ENCODE data around the gene CNDP1. TPM values are rescaled to one million over a fixed set of nuclear protein-coding genes. Genes with fewer than 3 reads are reported as not detected.

CNDP1 gene
- polyA plus RNA-seq, 1 of the 3 experiments (the other 2 are of a cell fraction), result not detected

- H3K4me2 ChIP-seq, result no peak overlapping the region
- no peaks in the 10 kb centered on the region for H3F3A ChIP-seq (replicated peaks; ENCODE audit: insufficient read depth)
- DNase-seq, result no peak
- H3K27me3 ChIP-seq (ENCODE audit: insufficient read depth), result no peaks in the 10 kb centered on the region
- TF ChIP-seq MXI1 (IDR thresholded peaks at IDR 0.05; ENCODE audit: low read depth, low read length) (no peak), NFIC (IDR thresholded peaks at IDR 0.05; ENCODE audit: borderline replicate concordance) (no peak), CHD2 (IDR thresholded peaks at IDR 0.05; ENCODE audit: low read length, partially characterized antibody) (no peak), RCOR1 (IDR thresholded peaks at IDR 0.05; ENCODE audit: low read length) (no peak), FOSL2 (IDR thresholded peaks at IDR 0.05; ENCODE audit: borderline replicate concordance, low read depth) (no peak), TAF1 (IDR thresholded peaks at IDR 0.05; ENCODE audit: borderline replicate concordance, low read depth, low read length) (no peak), FOXM1 (IDR thresholded peaks at IDR 0.05; ENCODE audit: low read depth) (no peak), TEAD4 (IDR thresholded peaks at IDR 0.05; ENCODE audit: borderline replicate concordance, insufficient read depth) (no peak), FOXJ3 (CRISPR knock-in tag; IDR thresholded peaks at IDR 0.05) (no peak), YY1 (IDR thresholded peaks at IDR 0.05; ENCODE audit: low read depth) (no peak), RXRA (IDR thresholded peaks at IDR 0.05; ENCODE audit: borderline replicate concordance, low read depth) (no peak), RAD21 (IDR thresholded peaks at IDR 0.05; ENCODE audit: low read length) (no peak), EP300 (IDR thresholded peaks at IDR 0.05; ENCODE audit: borderline replicate concordance in 1 of 2, low read depth in 1 of 2, low read length in 1 of 2) (no peak), GATA2 (CRISPR knock-in tag; IDR thresholded peaks at IDR 0.05) (no peak), SMC3 (IDR thresholded peaks at IDR 0.05; ENCODE audit: low read depth, low read length) (no peak)
- TF ChIP-seq, protein P1, sequence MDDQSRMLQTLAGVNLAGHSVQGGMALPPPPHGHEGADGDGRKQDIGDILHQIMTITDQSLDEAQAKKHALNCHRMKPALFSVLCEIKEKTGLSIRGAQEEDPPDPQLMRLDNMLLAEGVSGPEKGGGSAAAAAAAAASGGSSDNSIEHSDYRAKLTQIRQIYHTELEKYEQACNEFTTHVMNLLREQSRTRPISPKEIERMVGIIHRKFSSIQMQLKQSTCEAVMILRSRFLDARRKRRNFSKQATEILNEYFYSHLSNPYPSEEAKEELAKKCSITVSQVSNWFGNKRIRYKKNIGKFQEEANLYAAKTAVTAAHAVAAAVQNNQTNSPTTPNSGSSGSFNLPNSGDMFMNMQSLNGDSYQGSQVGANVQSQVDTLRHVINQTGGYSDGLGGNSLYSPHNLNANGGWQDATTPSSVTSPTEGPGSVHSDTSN (IDR thresholded peaks at IDR 0.05), result no peak
- TF ChIP-seq, protein P2, sequence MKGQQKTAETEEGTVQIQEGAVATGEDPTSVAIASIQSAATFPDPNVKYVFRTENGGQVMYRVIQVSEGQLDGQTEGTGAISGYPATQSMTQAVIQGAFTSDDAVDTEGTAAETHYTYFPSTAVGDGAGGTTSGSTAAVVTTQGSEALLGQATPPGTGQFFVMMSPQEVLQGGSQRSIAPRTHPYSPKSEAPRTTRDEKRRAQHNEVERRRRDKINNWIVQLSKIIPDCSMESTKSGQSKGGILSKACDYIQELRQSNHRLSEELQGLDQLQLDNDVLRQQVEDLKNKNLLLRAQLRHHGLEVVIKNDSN (IDR thresholded peaks at IDR 0.05; ENCODE audit: borderline replicate concordance, low read depth), result no peak
- TF ChIP-seq, protein P3, sequence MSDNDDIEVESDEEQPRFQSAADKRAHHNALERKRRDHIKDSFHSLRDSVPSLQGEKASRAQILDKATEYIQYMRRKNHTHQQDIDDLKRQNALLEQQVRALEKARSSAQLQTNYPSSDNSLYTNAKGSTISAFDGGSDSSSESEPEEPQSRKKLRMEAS (IDR thresholded peaks at IDR 0.05; ENCODE audit: low read depth), result no peak
- TF ChIP-seq, protein P4, sequence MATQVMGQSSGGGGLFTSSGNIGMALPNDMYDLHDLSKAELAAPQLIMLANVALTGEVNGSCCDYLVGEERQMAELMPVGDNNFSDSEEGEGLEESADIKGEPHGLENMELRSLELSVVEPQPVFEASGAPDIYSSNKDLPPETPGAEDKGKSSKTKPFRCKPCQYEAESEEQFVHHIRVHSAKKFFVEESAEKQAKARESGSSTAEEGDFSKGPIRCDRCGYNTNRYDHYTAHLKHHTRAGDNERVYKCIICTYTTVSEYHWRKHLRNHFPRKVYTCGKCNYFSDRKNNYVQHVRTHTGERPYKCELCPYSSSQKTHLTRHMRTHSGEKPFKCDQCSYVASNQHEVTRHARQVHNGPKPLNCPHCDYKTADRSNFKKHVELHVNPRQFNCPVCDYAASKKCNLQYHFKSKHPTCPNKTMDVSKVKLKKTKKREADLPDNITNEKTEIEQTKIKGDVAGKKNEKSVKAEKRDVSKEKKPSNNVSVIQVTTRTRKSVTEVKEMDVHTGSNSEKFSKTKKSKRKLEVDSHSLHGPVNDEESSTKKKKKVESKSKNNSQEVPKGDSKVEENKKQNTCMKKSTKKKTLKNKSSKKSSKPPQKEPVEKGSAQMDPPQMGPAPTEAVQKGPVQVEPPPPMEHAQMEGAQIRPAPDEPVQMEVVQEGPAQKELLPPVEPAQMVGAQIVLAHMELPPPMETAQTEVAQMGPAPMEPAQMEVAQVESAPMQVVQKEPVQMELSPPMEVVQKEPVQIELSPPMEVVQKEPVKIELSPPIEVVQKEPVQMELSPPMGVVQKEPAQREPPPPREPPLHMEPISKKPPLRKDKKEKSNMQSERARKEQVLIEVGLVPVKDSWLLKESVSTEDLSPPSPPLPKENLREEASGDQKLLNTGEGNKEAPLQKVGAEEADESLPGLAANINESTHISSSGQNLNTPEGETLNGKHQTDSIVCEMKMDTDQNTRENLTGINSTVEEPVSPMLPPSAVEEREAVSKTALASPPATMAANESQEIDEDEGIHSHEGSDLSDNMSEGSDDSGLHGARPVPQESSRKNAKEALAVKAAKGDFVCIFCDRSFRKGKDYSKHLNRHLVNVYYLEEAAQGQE (IDR thresholded peaks at IDR 0.05; ENCODE audit: low read depth, low read length), result no peak
- POLR2A ChIA-PET, result no interaction called here
- H3K9me2 ChIP-seq, result no peaks in the 10 kb centered on the region
- H3K36me3 ChIP-seq (replicated peaks in 1 of 2; ENCODE audit: control insufficient read depth in 1 of 2, insufficient read depth in 2 of 2, low read length in 1 of 2), result peaks cover 10 to 70% of the 10 kb centered on the region in 2 experiments
- no peak overlapping the region for H2AFZ ChIP-seq (ENCODE audit: low read depth)
- H3K9ac ChIP-seq, result no peak overlapping the region
- H4K20me1 ChIP-seq (ENCODE audit: insufficient read depth), result no peaks in the 10 kb centered on the region
- no peaks in the 10 kb centered on the region for H3K79me2 ChIP-seq (ENCODE audit: insufficient read depth)
- H3K27ac ChIP-seq (ENCODE audit: low read depth in 2 of 2, low read length in 1 of 2), result no peak overlapping the region
- CTCF ChIA-PET, result no interaction called here
- WGBS (ENCODE audit: low lambda C conversion rate), result 94% methylated on average over 8 of the region's 27 CpGs
- no peaks in the 10 kb centered on the region for H3K4me1 ChIP-seq (ENCODE audit: control insufficient read depth in 1 of 2, insufficient read depth in 2 of 2, low read depth in 1 of 2, low read length in 1 of 2)
- H3K4me3 ChIP-seq (ENCODE audit: low read depth in 2 of 2, low read length in 1 of 2), result no peak overlapping the region
- no peaks in the 10 kb centered on the region for H3K9me3 ChIP-seq
These were observed 21.0 kb upstream of the CNDP1 start for GRCh38 chr18:74513149-74513882.
